WTC11 (cell line): ENCODE data around the gene OR12D1. TPM values are rescaled to one million over a fixed set of nuclear protein-coding genes. Genes with fewer than 3 reads are reported as not detected.

Source experiments
- ATAC-seq: fragments of 200-7000 bp; cut with Tn5 transposase; 2 replicates; pipeline ENCODE4 v1.10.0; 2021; ENCODE audit warnings: mild to moderate bottlenecking, moderate library complexity
- CTCF ChIA-PET: fragments of 300-600 bp; sonication (Branson Sonifier 250); formaldehyde crosslinking; loops from one replicate; lab custom pipeline; 2021; ENCODE audit warnings: antibody characterized with exemption; lab: Charles Lee
- POLR2A ChIA-PET: fragments of 350-600 bp; sonication (Branson Sonifier 250); formaldehyde crosslinking; loops from one replicate; lab custom pipeline; 2021; ENCODE audit warnings: antibody characterized with exemption; lab: Charles Lee
- DNase-seq: peaks from one replicate; pipeline ENCODE4 v3.0.0; 2021; ENCODE audit warnings: low spot score
- H3K27ac Mint-ChIP-seq: 2 replicates; pipeline ENCODE4 v1.8.0; 2021; ENCODE audit warnings: mixed read lengths
- H3K27me3 Mint-ChIP-seq: 2 replicates; pipeline ENCODE4 v1.8.0; 2021; ENCODE audit warnings: low read depth, mild to moderate bottlenecking, moderate library complexity, mixed read lengths
- H3K36me3 Mint-ChIP-seq: 2 replicates; pipeline ENCODE4 v1.8.0; 2021; ENCODE audit warnings: mixed read lengths
- H3K4me1 Mint-ChIP-seq: 2 replicates; pipeline ENCODE4 v1.8.0; 2022; ENCODE audit warnings: mixed read lengths
- H3K4me3 Mint-ChIP-seq: 2 replicates; pipeline ENCODE4 v1.8.0; 2021; ENCODE audit warnings: mild to moderate bottlenecking, moderate library complexity, mixed read lengths
- H3K9me3 Mint-ChIP-seq: 2 replicates; pipeline ENCODE4 v1.8.0; 2021; ENCODE audit warnings: mixed read lengths
- ESRRA ChIP-seq: sonication (generic); formaldehyde crosslinking; IDR thresholded peaks from 2 replicates; pipeline ENCODE4 v1.8.1; 2022; ENCODE audit warnings: mild to moderate bottlenecking, missing genetic modification reagents, borderline replicate concordance
- GRHL2 ChIP-seq: fragments of 250-450 bp; sonication (Bioruptor Pico); IDR thresholded peaks from 2 replicates; pipeline ENCODE4 v1.8.0; 2022; ENCODE audit warnings: mild to moderate bottlenecking, moderate library complexity; ENCODE audit not compliant: insufficient replicate concordance, severe bottlenecking
- NFE2L1 ChIP-seq: sonication (generic); formaldehyde crosslinking; IDR thresholded peaks from 2 replicates; pipeline ENCODE4 v1.8.1; 2023; ENCODE audit warnings: missing genetic modification reagents
- NR1H2 ChIP-seq: sonication (generic); formaldehyde crosslinking; IDR thresholded peaks from 2 replicates; pipeline ENCODE4 v1.9.0; 2021; ENCODE audit warnings: mild to moderate bottlenecking, moderate library complexity, missing genetic modification reagents
- SMAD3 ChIP-seq: sonication (generic); formaldehyde crosslinking; IDR thresholded peaks from 2 replicates; pipeline ENCODE4 v1.8.0; 2022; ENCODE audit warnings: missing genetic modification reagents, mild to moderate bottlenecking, borderline replicate concordance
- total RNA-seq: library from RNA; stranded (reverse); gene quantifications from 3 replicates; pipeline ENCODE4 v1.2.3, GENCODE V29; 2021
- TF ChIP-seq, protein P1 (sequence below): fragments of 250-450 bp; sonication (Bioruptor Pico); IDR thresholded peaks from 2 replicates; pipeline ENCODE4 v1.9.0; 2021; ENCODE audit warnings: mild to moderate bottlenecking
- TF ChIP-seq, protein P2 (sequence below): sonication (generic); formaldehyde crosslinking; IDR thresholded peaks from 2 replicates; pipeline ENCODE4 v1.8.1; 2023; ENCODE audit warnings: mild to moderate bottlenecking, moderate library complexity, missing genetic modification reagents
- TF ChIP-seq, protein P3 (sequence below): sonication (generic); formaldehyde crosslinking; IDR thresholded peaks from 2 replicates; pipeline ENCODE4 v1.8.0; 2022; ENCODE audit warnings: mild to moderate bottlenecking, missing genetic modification reagents
- TF ChIP-seq, protein P4 (sequence below): sonication (generic); formaldehyde crosslinking; IDR thresholded peaks from 2 replicates; pipeline ENCODE4 v1.8.0; 2023; ENCODE audit warnings: missing genetic modification reagents

The OR12D1 gene
- total RNA-seq, 1 experiment from 2014 or later: not detected

DNA sequence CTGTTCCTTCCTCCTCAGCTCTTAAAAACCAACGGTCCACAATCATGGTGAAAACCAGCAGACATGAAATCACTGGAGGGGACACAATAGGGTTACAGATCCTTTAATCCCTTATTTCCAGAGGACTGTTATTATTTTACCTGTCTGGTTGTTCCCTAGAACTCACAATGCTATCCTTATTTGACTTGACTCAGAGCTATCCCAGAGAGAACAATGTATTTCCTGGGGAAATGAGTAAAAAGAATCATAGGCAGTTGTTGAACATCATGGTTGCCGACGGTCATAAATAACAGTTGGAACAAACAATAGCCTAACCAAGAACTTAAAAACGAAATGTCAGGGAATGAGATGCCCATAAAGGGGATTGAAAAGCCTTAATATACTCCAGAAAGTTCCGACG is 51.5 kb downstream of the OR12D1 start:
- no peak for TF ChIP-seq NFE2L1 (CRISPR knock-in tag)
- TF ChIP-seq, protein P1, sequence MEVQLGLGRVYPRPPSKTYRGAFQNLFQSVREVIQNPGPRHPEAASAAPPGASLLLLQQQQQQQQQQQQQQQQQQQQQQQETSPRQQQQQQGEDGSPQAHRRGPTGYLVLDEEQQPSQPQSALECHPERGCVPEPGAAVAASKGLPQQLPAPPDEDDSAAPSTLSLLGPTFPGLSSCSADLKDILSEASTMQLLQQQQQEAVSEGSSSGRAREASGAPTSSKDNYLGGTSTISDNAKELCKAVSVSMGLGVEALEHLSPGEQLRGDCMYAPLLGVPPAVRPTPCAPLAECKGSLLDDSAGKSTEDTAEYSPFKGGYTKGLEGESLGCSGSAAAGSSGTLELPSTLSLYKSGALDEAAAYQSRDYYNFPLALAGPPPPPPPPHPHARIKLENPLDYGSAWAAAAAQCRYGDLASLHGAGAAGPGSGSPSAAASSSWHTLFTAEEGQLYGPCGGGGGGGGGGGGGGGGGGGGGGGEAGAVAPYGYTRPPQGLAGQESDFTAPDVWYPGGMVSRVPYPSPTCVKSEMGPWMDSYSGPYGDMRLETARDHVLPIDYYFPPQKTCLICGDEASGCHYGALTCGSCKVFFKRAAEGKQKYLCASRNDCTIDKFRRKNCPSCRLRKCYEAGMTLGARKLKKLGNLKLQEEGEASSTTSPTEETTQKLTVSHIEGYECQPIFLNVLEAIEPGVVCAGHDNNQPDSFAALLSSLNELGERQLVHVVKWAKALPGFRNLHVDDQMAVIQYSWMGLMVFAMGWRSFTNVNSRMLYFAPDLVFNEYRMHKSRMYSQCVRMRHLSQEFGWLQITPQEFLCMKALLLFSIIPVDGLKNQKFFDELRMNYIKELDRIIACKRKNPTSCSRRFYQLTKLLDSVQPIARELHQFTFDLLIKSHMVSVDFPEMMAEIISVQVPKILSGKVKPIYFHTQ: no peak
- TF ChIP-seq GRHL2 (CRISPR knock-in tag): no peak
- TF ChIP-seq NR1H2 (CRISPR knock-in tag): no peak
- TF ChIP-seq, protein P2, sequence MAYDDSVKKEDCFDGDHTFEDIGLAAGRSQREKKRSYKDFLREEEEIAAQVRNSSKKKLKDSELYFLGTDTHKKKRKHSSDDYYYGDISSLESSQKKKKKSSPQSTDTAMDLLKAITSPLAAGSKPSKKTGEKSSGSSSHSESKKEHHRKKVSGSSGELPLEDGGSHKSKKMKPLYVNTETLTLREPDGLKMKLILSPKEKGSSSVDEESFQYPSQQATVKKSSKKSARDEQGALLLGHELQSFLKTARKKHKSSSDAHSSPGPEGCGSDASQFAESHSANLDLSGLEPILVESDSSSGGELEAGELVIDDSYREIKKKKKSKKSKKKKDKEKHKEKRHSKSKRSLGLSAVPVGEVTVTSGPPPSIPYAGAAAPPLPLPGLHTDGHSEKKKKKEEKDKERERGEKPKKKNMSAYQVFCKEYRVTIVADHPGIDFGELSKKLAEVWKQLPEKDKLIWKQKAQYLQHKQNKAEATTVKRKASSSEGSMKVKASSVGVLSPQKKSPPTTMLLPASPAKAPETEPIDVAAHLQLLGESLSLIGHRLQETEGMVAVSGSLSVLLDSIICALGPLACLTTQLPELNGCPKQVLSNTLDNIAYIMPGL: no peak
- no peak for TF ChIP-seq ESRRA
- TF ChIP-seq, protein P3, sequence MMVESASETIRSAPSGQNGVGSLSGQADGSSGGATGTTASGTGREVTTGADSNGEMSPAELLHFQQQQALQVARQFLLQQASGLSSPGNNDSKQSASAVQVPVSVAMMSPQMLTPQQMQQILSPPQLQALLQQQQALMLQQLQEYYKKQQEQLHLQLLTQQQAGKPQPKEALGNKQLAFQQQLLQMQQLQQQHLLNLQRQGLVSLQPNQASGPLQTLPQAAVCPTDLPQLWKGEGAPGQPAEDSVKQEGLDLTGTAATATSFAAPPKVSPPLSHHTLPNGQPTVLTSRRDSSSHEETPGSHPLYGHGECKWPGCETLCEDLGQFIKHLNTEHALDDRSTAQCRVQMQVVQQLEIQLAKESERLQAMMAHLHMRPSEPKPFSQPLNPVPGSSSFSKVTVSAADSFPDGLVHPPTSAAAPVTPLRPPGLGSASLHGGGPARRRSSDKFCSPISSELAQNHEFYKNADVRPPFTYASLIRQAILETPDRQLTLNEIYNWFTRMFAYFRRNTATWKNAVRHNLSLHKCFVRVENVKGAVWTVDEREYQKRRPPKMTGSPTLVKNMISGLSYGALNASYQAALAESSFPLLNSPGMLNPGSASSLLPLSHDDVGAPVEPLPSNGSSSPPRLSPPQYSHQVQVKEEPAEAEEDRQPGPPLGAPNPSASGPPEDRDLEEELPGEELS (CRISPR knock-in tag): no peak
- no peak for TF ChIP-seq SMAD3 (CRISPR knock-in tag)
- TF ChIP-seq, protein P4, sequence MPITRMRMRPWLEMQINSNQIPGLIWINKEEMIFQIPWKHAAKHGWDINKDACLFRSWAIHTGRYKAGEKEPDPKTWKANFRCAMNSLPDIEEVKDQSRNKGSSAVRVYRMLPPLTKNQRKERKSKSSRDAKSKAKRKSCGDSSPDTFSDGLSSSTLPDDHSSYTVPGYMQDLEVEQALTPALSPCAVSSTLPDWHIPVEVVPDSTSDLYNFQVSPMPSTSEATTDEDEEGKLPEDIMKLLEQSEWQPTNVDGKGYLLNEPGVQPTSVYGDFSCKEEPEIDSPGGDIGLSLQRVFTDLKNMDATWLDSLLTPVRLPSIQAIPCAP (CRISPR knock-in tag): no peak
- ATAC-seq: no peak
- no peaks in the 10 kb centered on the region for H3K36me3 Mint-ChIP-seq

More for the DNA sequence above, 51.5 kb downstream of the OR12D1 start:
- no peak for DNase-seq
- Mint-ChIP-seq H3K4me1 (peaks cover 4% of the 10 kb centered on the region), H3K4me3 (no peak overlapping the region), H3K27me3 (peaks cover 6% of the 10 kb centered on the region), H3K9me3 (peaks cover 6% of the 10 kb centered on the region), H3K27ac (no peak overlapping the region)
- POLR2A ChIA-PET: no interaction called here
- CTCF ChIA-PET: no interaction called here

Other genes with a start within 250 kb of the OR12D1 start
- not detected in 3 replicates for gene OR2J2, start 244.0 kb upstream of the OR12D1 start, total RNA-seq
- gene OR14J1, start 113.2 kb upstream of the OR12D1 start, total RNA-seq: not detected in 3 replicates
- gene OR5V1, start 46.1 kb upstream of the OR12D1 start, total RNA-seq: not detected in 3 replicates
- not detected in 3 replicates for gene OR12D3, start 39.6 kb upstream of the OR12D1 start, total RNA-seq
- gene OR12D2, start 19.3 kb upstream of the OR12D1 start, total RNA-seq: not detected in 3 replicates
- gene OR10C1, start 24.4 kb downstream of the OR12D1 start, total RNA-seq: not detected in 3 replicates
- not detected in 3 replicates for gene OR11A1, start 42.1 kb downstream of the OR12D1 start, total RNA-seq
- gene OR2H1, start 42.2 kb downstream of the OR12D1 start, total RNA-seq: not detected in 3 replicates
- not detected in 3 replicates for gene MAS1L, start 73.0 kb downstream of the OR12D1 start, total RNA-seq
- 0.15 TPM in 1 of 3 replicates, not detected in the others for gene UBD, start 144.8 kb downstream of the OR12D1 start, total RNA-seq
- not detected in 3 replicates for gene OR2H2, start 170.2 kb downstream of the OR12D1 start, total RNA-seq
- 82.5 to 107 TPM (median 83.0 TPM) in 3 replicates for gene GABBR1, start 218.3 kb downstream of the OR12D1 start, total RNA-seq
- 0.55 to 1.2 TPM (median 0.57 TPM) in 3 replicates for gene MOG, start 242.2 kb downstream of the OR12D1 start, total RNA-seq